Left ventricle myocardium inferior (tissue), 1 donor: ENCODE results near the gene SMARCA4. TPM values are rescaled to one million over a fixed set of nuclear protein-coding genes. Genes with fewer than 3 reads are reported as not detected.

Experiments used
- DNase-seq: peaks from one replicate; pipeline ENCODE4 v3.0.0-alpha.2; 2020
- H3K27ac ChIP-seq: fragments of 200-600 bp; replicated peaks from 2 replicates; pipeline ENCODE4 v1.8.0; 2021
- H3K27me3 ChIP-seq: fragments of 200-600 bp; 2 replicates; pipeline ENCODE4 v1.8.0; 2021; ENCODE audit warnings: low read depth
- H3K36me3 ChIP-seq: fragments of 200-600 bp; 2 replicates; pipeline ENCODE4 v1.8.0; 2021
- H3K4me1 ChIP-seq: fragments of 200-600 bp; 2 replicates; pipeline ENCODE4 v1.8.0; 2021
- H3K4me3 ChIP-seq: fragments of 200-600 bp; 2 replicates; pipeline ENCODE4 v1.8.0; 2021; ENCODE audit warnings: mild to moderate bottlenecking, moderate library complexity
- H3K9me3 ChIP-seq: fragments of 200-600 bp; replicated peaks from 2 replicates; pipeline ENCODE4 v1.8.0; 2021
- intact Hi-C: fragments of 100-400 bp; cut with micrococcal nuclease; formaldehyde crosslinking; loops from one replicate; pipeline ENCODE4 v1.11.0; 2022
- total RNA-seq: library from RNA; stranded (reverse); fragmentation: NEBNext Ultra II Directional; extraction: Animal tissue kit (Norgen Biotek cat#: 25700); gene quantifications from one replicate; pipeline ENCODE4 v1.2.1, GENCODE V29; 2021
- TF ChIP-seq, protein P1 (sequence below): fragments of 200-600 bp; IDR thresholded peaks from 2 replicates; pipeline ENCODE4 v1.8.0; 2021; ENCODE audit warnings: antibody characterized with exemption, mild to moderate bottlenecking, borderline replicate concordance
- donor health status: DM: no; HTN: yes; CAD: no; lungs with severe emphysema.

Gene SMARCA4
- total RNA-seq, 1 donor from 2014 or later: 38.8 TPM

DNA sequence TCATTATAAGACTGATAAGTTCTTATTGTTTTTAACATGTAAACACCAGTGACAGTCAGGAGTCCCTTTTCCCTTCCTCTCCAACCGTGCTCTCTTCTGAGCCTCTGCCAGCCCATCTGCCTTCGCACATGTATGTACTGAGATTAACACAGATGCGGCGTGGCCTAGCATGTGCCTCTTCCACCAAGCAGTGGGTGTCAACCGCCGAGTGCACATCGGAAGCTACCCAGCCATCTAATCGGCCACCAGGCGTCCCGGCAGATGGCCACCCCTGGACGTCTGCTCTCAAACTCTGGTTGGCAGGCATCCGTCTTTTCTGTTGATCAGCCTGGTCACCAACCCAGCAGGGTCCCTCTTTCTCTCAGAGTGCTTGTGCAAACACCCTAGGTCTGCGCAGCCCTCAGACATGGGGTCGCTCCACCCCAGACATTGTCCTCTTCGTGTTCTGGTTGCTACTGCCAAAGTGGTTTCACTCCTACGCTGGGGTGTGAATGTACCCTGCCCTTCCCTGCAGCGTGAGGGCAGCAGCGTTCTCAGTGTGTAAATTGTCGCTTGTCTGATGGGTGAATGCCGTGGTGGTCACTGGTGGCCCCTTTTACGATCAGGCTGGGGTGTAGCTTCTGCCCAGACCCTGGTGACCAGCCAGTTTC is 70.7 kb downstream of the SMARCA4 start:
- no peak overlapping the region for H3K4me3 ChIP-seq
- H3K4me1 ChIP-seq: peaks cover 11% of the 10 kb centered on the region
- TF ChIP-seq, protein P1, sequence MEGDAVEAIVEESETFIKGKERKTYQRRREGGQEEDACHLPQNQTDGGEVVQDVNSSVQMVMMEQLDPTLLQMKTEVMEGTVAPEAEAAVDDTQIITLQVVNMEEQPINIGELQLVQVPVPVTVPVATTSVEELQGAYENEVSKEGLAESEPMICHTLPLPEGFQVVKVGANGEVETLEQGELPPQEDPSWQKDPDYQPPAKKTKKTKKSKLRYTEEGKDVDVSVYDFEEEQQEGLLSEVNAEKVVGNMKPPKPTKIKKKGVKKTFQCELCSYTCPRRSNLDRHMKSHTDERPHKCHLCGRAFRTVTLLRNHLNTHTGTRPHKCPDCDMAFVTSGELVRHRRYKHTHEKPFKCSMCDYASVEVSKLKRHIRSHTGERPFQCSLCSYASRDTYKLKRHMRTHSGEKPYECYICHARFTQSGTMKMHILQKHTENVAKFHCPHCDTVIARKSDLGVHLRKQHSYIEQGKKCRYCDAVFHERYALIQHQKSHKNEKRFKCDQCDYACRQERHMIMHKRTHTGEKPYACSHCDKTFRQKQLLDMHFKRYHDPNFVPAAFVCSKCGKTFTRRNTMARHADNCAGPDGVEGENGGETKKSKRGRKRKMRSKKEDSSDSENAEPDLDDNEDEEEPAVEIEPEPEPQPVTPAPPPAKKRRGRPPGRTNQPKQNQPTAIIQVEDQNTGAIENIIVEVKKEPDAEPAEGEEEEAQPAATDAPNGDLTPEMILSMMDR: no peak
- peaks cover 90% of the 10 kb centered on the region for H3K36me3 ChIP-seq
- no peaks in the 10 kb centered on the region for H3K27me3 ChIP-seq
- DNase-seq: no peak
- no peak overlapping the region for H3K27ac ChIP-seq
- intact Hi-C loops: loop anchor here (10.0 kb wide), 2 partner anchors 53 to 93 kb away; partner anchors contain the start of gene LDLR
- H3K9me3 ChIP-seq: no peaks in the 10 kb centered on the region

DNA sequence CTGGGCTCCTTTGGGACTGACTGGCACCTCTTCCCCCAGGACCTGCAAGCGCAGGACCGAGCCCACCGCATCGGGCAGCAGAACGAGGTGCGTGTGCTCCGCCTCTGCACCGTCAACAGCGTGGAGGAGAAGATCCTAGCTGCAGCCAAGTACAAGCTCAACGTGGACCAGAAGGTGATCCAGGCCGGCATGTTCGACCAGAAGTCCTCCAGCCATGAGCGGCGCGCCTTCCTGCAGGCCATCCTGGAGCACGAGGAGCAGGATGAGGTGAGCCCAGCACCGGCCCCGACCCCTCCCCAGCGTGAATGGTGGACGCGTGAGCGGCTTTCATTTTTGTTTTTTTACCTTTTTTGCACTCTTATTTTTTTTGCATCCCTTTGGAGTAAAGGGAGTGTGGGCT is 72.4 kb downstream of the SMARCA4 start:
- Histone ChIP-seq H3K4me3 (no peak overlapping the region), H3K4me1 (peaks cover 11% of the 10 kb centered on the region), H3K36me3 (peaks cover 90% of the 10 kb centered on the region), H3K27ac (no peak overlapping the region), H3K9me3 (no peaks in the 10 kb centered on the region), H3K27me3 (no peaks in the 10 kb centered on the region)
- no peak for DNase-seq
- intact Hi-C loops: loop anchor here (10.0 kb wide), 2 partner anchors 52 to 92 kb away; partner anchors contain the start of gene LDLR
- TF ChIP-seq, protein P1: no peak

DNA sequence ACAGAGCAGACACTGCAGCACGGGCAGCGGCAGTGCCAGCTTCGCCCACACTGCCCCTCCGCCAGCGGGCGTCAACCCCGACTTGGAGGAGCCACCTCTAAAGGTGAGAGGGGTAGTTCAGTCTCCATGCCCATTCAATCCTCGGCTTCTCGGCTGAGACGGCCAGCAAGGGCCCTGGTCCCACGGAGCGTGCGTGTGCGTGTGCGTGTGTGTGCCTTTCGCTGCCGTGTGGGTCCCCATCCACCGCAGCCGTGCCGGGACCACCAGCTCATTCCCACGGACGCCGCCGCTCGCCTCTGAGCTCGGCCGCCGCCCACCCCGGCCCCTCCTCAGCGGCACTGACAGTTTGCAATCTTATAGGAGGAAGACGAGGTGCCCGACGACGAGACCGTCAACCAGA is 72.9 kb downstream of the SMARCA4 start:
- Histone ChIP-seq H3K9me3 (no peaks in the 10 kb centered on the region), H3K4me1 (peaks cover 11% of the 10 kb centered on the region), H3K4me3 (no peak overlapping the region), H3K27ac (no peak overlapping the region), H3K36me3 (peaks cover 88% of the 10 kb centered on the region), H3K27me3 (no peaks in the 10 kb centered on the region)
- intact Hi-C loops: loop anchor here (10.0 kb wide), 2 partner anchors 51 to 91 kb away; partner anchors contain the start of gene LDLR
- no peak for DNase-seq
- TF ChIP-seq, protein P1: no peak

DNA sequence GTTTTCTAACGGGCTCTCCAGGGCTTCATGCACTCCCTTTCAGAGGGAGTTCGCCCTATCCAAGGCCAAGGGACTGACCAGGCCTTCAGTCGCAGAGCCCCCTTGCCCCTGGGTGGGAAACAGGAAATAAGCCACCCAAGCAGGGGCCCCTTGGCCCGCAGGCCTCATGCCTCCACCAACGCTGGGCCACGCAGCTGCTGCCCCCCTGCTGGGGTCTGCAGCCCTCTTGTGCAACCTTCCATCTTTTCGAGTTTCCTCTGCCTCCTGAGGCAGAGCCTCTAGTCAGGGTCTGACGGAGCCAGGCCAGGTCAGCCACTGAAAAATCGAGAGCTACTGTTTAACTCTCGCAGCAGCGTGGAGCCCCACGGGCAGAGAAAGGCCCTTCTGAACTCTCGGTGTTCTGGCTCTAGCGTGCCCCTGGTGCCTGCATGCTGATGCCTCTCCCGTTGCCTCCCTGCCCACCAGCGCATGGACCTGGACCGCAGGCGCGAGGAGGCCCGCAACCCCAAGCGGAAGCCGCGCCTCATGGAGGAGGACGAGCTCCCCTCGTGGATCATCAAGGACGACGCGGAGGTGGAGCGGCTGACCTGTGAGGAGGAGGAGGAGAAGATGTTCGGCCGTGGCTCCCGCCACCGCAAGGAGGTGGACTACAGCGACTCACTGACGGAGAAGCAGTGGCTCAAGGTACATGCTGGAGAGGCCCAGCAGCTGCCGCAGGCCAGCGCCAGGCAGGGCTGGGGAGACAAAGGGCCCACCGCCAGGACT is 73.8 kb downstream of the SMARCA4 start:
- Histone ChIP-seq H3K27me3 (no peaks in the 10 kb centered on the region), H3K4me3 (no peak overlapping the region), H3K36me3 (peaks cover 85% of the 10 kb centered on the region), H3K9me3 (no peaks in the 10 kb centered on the region), H3K4me1 (peaks cover 11% of the 10 kb centered on the region), H3K27ac (peak overlapping the region; percentile 38)
- intact Hi-C loops: loop anchor here (10.0 kb wide), 2 partner anchors 50 to 90 kb away; partner anchors contain the start of gene LDLR
- TF ChIP-seq, protein P1: no peak
- no peak for DNase-seq

DNA sequence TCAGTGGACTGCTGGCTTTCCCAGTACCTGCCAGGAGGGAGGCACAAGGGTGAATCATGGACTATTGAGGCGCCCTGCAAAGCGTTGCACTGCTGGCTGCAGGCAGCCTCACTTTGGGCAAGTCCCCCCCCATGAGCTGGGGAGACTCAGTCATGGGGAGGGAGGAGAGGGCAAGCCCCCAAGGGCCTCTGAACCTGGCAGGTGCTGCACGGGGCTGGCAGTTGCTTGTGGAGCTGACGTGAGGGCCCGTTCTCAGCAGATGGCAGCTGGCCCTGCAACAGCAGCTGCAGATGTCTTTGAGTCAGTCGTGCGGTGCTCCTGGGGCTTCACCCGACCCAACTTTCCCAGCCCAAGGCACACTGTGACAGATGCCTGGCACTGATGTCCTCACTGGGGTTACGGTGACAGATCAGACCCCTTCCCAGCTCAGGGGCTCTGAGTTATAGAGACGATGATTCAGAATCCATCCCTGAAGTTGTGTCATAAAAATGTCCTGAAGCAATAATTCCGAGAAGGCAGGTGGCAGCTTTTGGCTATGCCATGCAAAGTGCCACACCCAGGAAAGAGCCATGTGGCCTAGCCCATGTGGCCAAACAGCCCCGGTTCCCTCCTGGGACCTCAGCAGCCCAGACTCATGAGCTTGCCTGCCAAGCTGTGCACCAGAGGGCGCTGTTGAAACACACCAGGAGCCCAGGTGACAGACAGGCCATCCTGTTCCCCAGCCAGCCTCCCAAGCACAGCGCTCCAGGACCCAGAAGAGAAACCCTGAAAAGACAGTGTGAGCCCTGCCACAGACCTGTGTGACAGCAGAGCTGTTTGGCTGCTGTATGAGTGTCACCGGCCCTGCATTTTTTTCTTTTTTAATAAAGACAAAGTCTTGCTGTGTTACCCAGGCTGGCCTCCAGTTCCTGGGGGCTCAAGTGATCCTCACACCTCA is 74.9 kb downstream of the SMARCA4 start:
- intact Hi-C loops: loop anchor here (10.0 kb wide), 2 partner anchors 49 to 89 kb away; partner anchors contain the start of gene LDLR

More for the DNA sequence above, 74.9 kb downstream of the SMARCA4 start:
- H3K9me3 ChIP-seq: no peaks in the 10 kb centered on the region
- peak overlapping the region; percentile 38 for H3K27ac ChIP-seq
- peaks cover 85% of the 10 kb centered on the region for H3K36me3 ChIP-seq
- peak; percentile 89 for DNase-seq
- H3K4me1 ChIP-seq: peaks cover 11% of the 10 kb centered on the region
- H3K27me3 ChIP-seq: no peaks in the 10 kb centered on the region
- TF ChIP-seq, protein P1: peak; percentile 93
- H3K4me3 ChIP-seq: no peak overlapping the region
